Ishikawa (cell line): ENCODE data around the gene PIH1D1.
A peak's percentile ranks its signal among the peaks of the same experiment; 100 is the strongest.

Experiments used
- CEBPB ChIP-seq: IDR thresholded peaks from 2 replicates; pipeline ENCODE4 v1.6.1; 2012
- EGR1 ChIP-seq: IDR thresholded peaks from 2 replicates; pipeline ENCODE4 v1.6.1; 2012
- EP300 ChIP-seq: IDR thresholded peaks from 2 replicates; pipeline ENCODE4 v1.6.1; 2012; ENCODE audit warnings: borderline replicate concordance
- FOXM1 ChIP-seq: IDR thresholded peaks from 2 replicates; pipeline ENCODE4 v1.6.1; 2012; ENCODE audit warnings: low read depth, borderline replicate concordance
- NFIC ChIP-seq: IDR thresholded peaks from 2 replicates; pipeline ENCODE4 v1.6.1; 2012
- RAD21 ChIP-seq: IDR thresholded peaks from 2 replicates; pipeline ENCODE4 v1.6.1; 2012; ENCODE audit warnings: low read depth
- TAF1 ChIP-seq: IDR thresholded peaks from 2 replicates; pipeline ENCODE4 v1.6.1; 2012; ENCODE audit warnings: low read depth, mild to moderate bottlenecking
- TEAD4 ChIP-seq: IDR thresholded peaks from 2 replicates; pipeline ENCODE4 v1.6.1; 2012
- YY1 ChIP-seq: IDR thresholded peaks from 2 replicates; pipeline ENCODE4 v1.6.1; 2012; ENCODE audit warnings: low read depth
- ZBTB7A ChIP-seq: IDR thresholded peaks from 2 replicates; pipeline ENCODE4 v1.6.1; 2012; ENCODE audit warnings: low read depth
- TF ChIP-seq, protein P1 (sequence below): IDR thresholded peaks from 2 replicates; pipeline ENCODE4 v1.6.1; 2012
- TF ChIP-seq, protein P2 (sequence below): IDR thresholded peaks from 2 replicates; pipeline ENCODE4 v1.6.1; 2012; ENCODE audit warnings: low read depth, mild to moderate bottlenecking
- TF ChIP-seq, protein P3 (sequence below): IDR thresholded peaks from 2 replicates; pipeline ENCODE4 v1.6.1; 2012

DNA sequence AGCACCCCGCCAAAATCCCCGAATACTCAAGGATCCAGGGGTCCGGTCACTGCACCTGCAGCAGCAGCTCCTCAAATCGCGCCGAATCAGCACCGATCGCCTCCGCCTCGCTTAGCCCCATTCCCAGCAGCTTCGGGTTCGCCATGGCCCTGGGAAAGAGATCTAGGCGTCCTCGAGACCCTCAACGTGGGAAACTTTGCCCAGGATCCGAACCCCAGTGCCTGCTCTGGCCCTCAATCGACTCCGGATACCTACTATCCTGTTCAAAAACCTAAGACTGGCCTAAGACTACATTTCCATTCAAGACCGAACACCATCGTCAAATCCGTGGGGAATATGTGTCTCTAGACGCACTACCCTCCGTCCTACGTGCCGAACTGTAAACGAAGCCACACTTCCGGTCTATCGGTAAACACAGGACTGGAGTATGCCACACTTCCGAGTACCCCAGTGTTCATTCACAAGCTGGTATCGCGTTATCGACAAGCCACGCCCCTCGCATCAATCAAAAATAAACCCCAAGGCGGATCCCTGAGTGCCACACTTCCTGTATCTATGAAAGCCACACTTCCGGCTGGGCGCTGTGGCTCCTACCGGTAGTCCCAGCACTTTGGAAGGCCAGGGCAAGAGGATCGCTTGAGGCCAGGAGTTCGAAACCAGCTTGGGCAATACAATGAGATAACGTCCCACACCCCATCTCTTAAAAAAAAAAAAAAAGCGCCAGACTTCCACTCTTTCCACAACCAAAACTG, at the start of gene PIH1D1:
- TF ChIP-seq, protein P1, sequence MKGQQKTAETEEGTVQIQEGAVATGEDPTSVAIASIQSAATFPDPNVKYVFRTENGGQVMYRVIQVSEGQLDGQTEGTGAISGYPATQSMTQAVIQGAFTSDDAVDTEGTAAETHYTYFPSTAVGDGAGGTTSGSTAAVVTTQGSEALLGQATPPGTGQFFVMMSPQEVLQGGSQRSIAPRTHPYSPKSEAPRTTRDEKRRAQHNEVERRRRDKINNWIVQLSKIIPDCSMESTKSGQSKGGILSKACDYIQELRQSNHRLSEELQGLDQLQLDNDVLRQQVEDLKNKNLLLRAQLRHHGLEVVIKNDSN = no peak
- no peak for TF ChIP-seq TEAD4
- TF ChIP-seq, protein P2, sequence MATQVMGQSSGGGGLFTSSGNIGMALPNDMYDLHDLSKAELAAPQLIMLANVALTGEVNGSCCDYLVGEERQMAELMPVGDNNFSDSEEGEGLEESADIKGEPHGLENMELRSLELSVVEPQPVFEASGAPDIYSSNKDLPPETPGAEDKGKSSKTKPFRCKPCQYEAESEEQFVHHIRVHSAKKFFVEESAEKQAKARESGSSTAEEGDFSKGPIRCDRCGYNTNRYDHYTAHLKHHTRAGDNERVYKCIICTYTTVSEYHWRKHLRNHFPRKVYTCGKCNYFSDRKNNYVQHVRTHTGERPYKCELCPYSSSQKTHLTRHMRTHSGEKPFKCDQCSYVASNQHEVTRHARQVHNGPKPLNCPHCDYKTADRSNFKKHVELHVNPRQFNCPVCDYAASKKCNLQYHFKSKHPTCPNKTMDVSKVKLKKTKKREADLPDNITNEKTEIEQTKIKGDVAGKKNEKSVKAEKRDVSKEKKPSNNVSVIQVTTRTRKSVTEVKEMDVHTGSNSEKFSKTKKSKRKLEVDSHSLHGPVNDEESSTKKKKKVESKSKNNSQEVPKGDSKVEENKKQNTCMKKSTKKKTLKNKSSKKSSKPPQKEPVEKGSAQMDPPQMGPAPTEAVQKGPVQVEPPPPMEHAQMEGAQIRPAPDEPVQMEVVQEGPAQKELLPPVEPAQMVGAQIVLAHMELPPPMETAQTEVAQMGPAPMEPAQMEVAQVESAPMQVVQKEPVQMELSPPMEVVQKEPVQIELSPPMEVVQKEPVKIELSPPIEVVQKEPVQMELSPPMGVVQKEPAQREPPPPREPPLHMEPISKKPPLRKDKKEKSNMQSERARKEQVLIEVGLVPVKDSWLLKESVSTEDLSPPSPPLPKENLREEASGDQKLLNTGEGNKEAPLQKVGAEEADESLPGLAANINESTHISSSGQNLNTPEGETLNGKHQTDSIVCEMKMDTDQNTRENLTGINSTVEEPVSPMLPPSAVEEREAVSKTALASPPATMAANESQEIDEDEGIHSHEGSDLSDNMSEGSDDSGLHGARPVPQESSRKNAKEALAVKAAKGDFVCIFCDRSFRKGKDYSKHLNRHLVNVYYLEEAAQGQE = no peak
- no peak for TF ChIP-seq EP300
- no peak for TF ChIP-seq RAD21
- no peak; the same call in 1 of the 2 replicates for TF ChIP-seq FOXM1
- no peak for TF ChIP-seq EGR1
- TF ChIP-seq CEBPB = no peak
- peak; percentile 71; the same call in 1 of the 2 replicates for TF ChIP-seq TAF1
- TF ChIP-seq, protein P3, sequence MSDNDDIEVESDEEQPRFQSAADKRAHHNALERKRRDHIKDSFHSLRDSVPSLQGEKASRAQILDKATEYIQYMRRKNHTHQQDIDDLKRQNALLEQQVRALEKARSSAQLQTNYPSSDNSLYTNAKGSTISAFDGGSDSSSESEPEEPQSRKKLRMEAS = peak; percentile 70
- no peak for TF ChIP-seq NFIC
- peak; percentile 3; the same call in 1 of the 2 replicates for TF ChIP-seq YY1
- no peak for TF ChIP-seq ZBTB7A
